Transverse colon (tissue), 4 donors: Measurements from ENCODE around the gene NT5DC1. TPM values are rescaled to one million over a fixed set of nuclear protein-coding genes. Genes with fewer than 3 reads are reported as not detected.

ENCODE experiments used
- DNase-seq: peaks from one replicate; pipeline ENCODE4 v3.0.0-alpha.2; 2019
- H3K27ac ChIP-seq, 4 donors: fragments of 200-600 bp; sonication (generic); 2 replicates each; pipeline ENCODE4 v1.5.1; 2016 to 2018; ENCODE audit warnings: inconsistent platforms in 4 of 4
- H3K27me3 ChIP-seq: fragments of 200-600 bp; sonication (generic); 2 replicates; pipeline ENCODE4 v1.5.1; 2017; ENCODE audit warnings: inconsistent platforms
- H3K36me3 ChIP-seq, 4 donors: fragments of 200-600 bp; sonication (generic); 2 replicates each; pipeline ENCODE4 v1.5.1; 2017 to 2019; ENCODE audit warnings: inconsistent platforms in 4 of 4
- H3K4me1 ChIP-seq, 4 donors: fragments of 200-600 bp; sonication (generic); 2 replicates each; pipeline ENCODE4 v1.5.1; 2017 to 2020; ENCODE audit warnings: inconsistent platforms in 4 of 4
- H3K4me3 ChIP-seq, 4 donors: fragments of 200-600 bp; sonication (generic); 1 replicate in 1 of 4; 2 replicates in 3 of 4; pipeline versions ENCODE4 v1.5.1 to v1.6.1; 2017 to 2019; ENCODE audit warnings: inconsistent platforms in 4 of 4
- H3K9me3 ChIP-seq, 2 donors: fragments of 200-600 bp; sonication (generic); 2 replicates each; pipeline ENCODE4 v1.5.1; 2017 to 2019; ENCODE audit warnings: inconsistent platforms in 2 of 2
- CTCF ChIP-seq, 5 experiments: fragments of 200-600 bp in 3 of 5; fragments of 450-650 bp in 2 of 5; sonication (generic) in 3 of 5; IDR thresholded peaks; 1 replicate in 2 of 5; 2 replicates in 3 of 5; pipeline ENCODE4 v1.5.1; 2016 to 2017; ENCODE audit warnings: antibody characterized with exemption in 5 of 5, inconsistent platforms in 3 of 5, mild to moderate bottlenecking in 2 of 5, moderate library complexity in 1 of 5
- EP300 ChIP-seq: sonication (generic); formaldehyde crosslinking; IDR thresholded peaks from one replicate; pipeline ENCODE4 v1.6.1; 2017; ENCODE audit warnings: antibody characterized with exemption, low read depth
- POLR2A ChIP-seq: fragments of 450-650 bp; IDR thresholded peaks from one replicate; pipeline ENCODE4 v1.6.1; 2016; ENCODE audit warnings: antibody characterized with exemption, mild to moderate bottlenecking, moderate library complexity
- POLR2AphosphoS5 ChIP-seq, 3 donors: sonication (generic); formaldehyde crosslinking; IDR thresholded peaks; one replicate each; pipeline ENCODE4 v1.6.1; 2016; ENCODE audit warnings: antibody characterized with exemption in 3 of 3
- WGBS, 2 donors: methylation state at CpG; one replicate each; pipeline ENCODE4 v1.1.5; 2018; ENCODE audit warnings: low coverage in 1 of 2; 5-methylcytosine and 5-hydroxymethylcytosine counted together
- in situ Hi-C, 4 donors: fragments of 200-750 bp; cut with MboI; loops; one replicate each; pipeline versions ENCODE4 v1.15.0 to v1.15.1; 2017; ENCODE audit warnings: low sequenced_read_pairs in 3 of 4, low pct_ligation_motif_present in 1 of 4, low pct_unique_long_range_greater_than_20kb in 1 of 4
- intact Hi-C: fragments of 100-400 bp; cut with DNase I; formaldehyde crosslinking; loops from one replicate; pipeline ENCODE4 v1.15.1; 2023; ENCODE audit warnings: low total_unique reads
- total RNA-seq, 4 donors: library from RNA; depleted of rRNA; stranded (reverse); fragments of >200 nt; gene quantifications; one replicate each; pipeline ENCODE4 v1.1.0, GENCODE V29; 2016

NT5DC1 gene
- total RNA-seq, 4 donors from 2014 or later: 5.4 to 18.6 (median 12.4) TPM

- WGBS, 2 donors: 16 to 37% methylated on average over 2 to 13 of the region's 13 CpGs
- TF ChIP-seq CTCF (IDR thresholded peaks at IDR 0.05) (no peak), POLR2AphosphoS5 (IDR thresholded peaks at IDR 0.05) (peak in 1 of 3 donors; percentile 26)
- H3K9me3 ChIP-seq: no peaks in the 10 kb centered on the region
- intact Hi-C loops: no loop called here
- peak overlapping the region; percentile 85 to 93 (median 89) for H3K27ac ChIP-seq
- no peaks in the 10 kb centered on the region for H3K27me3 ChIP-seq
- no peaks in the 10 kb centered on the region for H3K36me3 ChIP-seq
- H3K4me1 ChIP-seq: peaks cover 0 to 29% (median 7%) of the 10 kb centered on the region in 4 donors
- DNase-seq: peak; percentile 47
- in situ Hi-C loops: no loop called here
- peak overlapping the region; percentile 11 to 51 (median 44) for H3K4me3 ChIP-seq
These were observed 40.7 kb upstream of the NT5DC1 start for GRCh38 chr6:116059713-116060571.

- Histone ChIP-seq H3K27ac (peak within 1 kb of the TSS; percentile 85 to 93 (median 89)), H3K4me1 (peaks cover 0 to 29% (median 7%) of the 10 kb centered on the region in 4 donors), H3K36me3 (no peaks in the 10 kb centered on the region), H3K4me3 (peak within 1 kb of the TSS; percentile 11 to 51 (median 44)), H3K9me3 (no peaks in the 10 kb centered on the region), H3K27me3 (no peaks in the 10 kb centered on the region)
- TF ChIP-seq POLR2A: peak; percentile 81
- TF ChIP-seq POLR2AphosphoS5 (IDR thresholded peaks at IDR 0.05): peak; percentile 72 to 94 (median 84)
- no peak for TF ChIP-seq EP300
- peak; percentile 19 to 72 (median 47) for TF ChIP-seq CTCF (IDR thresholded peaks at IDR 0.05)
- intact Hi-C loops: no loop called here
- DNase-seq: peak; percentile 85
- in situ Hi-C loops: no loop called here
- WGBS, 2 donors: 34 to 54% methylated on average over 6 to 7 of the region's 7 CpGs
These were observed 39.9 kb upstream of the NT5DC1 start, which contains the start of gene FRK for GRCh38 chr6:116060572-116061283. TSS of gene FRK (minus strand) at chr6:116060891. CDS start at chr6:116060311, 580 bp downstream.

GRCh38 chr6:116062496-116062895 lies 38.2 kb upstream of the NT5DC1 start:
- WGBS, 2 donors: 85 to 86% methylated on average over 4 of the region's 4 CpGs
- Histone ChIP-seq H3K4me3 (no peak overlapping the region), H3K36me3 (no peaks in the 10 kb centered on the region), H3K9me3 (no peaks in the 10 kb centered on the region), H3K27ac (no peak overlapping the region), H3K27me3 (no peaks in the 10 kb centered on the region), H3K4me1 (peaks cover 0 to 15% (median 7%) of the 10 kb centered on the region in 4 donors)
- intact Hi-C loops (no loop called here), in situ Hi-C loops (no loop called here)
- no peak for TF ChIP-seq CTCF (IDR thresholded peaks at IDR 0.05)
- TF ChIP-seq POLR2AphosphoS5 (IDR thresholded peaks at IDR 0.05): no peak
- TF ChIP-seq POLR2A: no peak
- no peak for TF ChIP-seq EP300
- DNase-seq: no peak

GRCh38 chr6:116064666-116065065 lies 36.0 kb upstream of the NT5DC1 start:
- intact Hi-C loops (no loop called here), in situ Hi-C loops (no loop called here)
- TF ChIP-seq EP300 (no peak), POLR2A (no peak), CTCF (IDR thresholded peaks at IDR 0.05) (no peak), POLR2AphosphoS5 (IDR thresholded peaks at IDR 0.05) (no peak)
- Histone ChIP-seq H3K27me3 (no peaks in the 10 kb centered on the region), H3K36me3 (no peaks in the 10 kb centered on the region), H3K4me3 (no peak overlapping the region), H3K27ac (no peak overlapping the region), H3K9me3 (no peaks in the 10 kb centered on the region), H3K4me1 (peaks cover 0 to 10% (median 7%) of the 10 kb centered on the region in 4 donors)
- no peak for DNase-seq
